HG03575 (cell line): ENCODE measurements around the gene ANKS3.
"Not testable (repeated sequence)": the region's sequence is repeated elsewhere in the genome, so short reads cannot be mapped to it uniquely, and the experiment has no call there.

Experiments used
- ATAC-seq: cut with Tn5 transposase; IDR thresholded peaks from one replicate; pipeline ENCODE4 v1.9.1; 2021; ENCODE audit not compliant: unreplicated experiment, insufficient number of reproducible peaks, low FRiP score; ENCODE audit errors: extremely low read depth

Gene ANKS3

DNA sequence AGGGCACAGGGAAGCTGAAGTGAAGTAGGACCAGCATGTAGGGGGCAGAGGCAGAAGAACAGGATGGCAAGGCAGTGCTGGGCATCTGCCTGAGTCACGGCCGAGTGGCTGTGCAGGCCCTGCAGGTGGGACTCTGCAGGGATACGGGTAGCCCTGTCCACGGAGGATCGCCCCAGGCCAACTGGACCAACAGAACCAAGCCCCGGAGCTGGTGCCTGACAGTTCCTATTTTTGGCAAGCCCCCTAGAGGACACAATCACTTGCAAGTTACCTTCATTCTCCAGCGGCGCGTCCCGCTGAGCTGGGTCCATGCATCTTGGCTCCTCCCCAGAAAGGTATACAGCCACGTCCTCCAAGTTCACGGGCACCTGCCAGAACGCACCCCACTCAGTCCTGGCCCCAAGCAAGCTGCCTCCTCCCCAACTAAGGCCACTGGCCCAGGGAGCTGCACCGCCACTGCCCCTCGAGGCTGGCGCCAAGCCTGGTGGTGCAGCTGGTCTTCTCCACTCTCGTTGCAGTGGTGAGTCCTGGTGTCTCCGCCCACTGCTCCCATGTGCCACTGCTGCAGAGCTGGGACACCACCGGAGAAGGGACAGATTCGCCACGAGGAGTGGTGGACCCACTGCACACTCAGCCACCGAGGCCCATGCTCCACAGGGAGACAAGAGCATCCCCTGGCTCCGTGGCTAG lies 26.3 kb upstream of the ANKS3 start:
- ATAC-seq, result no peak

DNA sequence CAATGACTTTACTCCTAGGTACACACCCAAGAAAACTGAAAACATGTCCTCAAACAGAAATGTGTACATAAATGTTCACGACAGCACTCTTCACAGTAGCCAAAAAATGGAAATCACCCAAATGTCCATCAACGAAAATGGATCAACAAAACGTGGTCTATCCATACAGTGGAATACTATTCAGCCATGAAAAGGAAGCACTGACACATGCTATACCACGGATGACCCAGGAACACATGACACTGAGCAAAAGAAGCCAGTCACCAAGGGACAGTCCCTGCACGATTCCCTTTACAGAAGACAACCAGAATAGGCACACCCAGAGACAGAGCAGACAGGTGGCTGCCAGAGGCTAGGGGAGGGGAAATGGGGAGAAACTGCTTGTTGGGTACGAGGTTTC lies 21.6 kb upstream of the ANKS3 start:
- no peak for ATAC-seq

DNA sequence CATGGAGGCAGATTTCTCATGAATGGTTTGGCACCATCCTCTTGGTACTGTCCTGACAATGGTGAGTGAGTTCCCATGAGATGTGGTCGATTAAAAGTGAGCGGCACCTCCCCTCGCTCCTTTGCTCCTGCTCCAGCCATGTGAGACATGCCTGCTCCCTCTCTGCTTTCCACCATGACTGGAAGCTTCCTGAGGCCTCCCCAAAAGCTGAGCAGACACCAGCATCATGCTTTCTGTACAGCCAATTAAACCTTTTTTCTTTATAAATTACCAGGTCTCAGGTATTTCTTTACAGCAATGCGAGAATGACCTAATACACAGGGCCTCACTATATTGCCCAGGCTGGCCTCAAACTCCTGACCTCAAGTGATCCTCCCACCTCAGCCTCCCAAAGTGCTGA lies 20.8 kb upstream of the ANKS3 start:
- no peak for ATAC-seq

DNA sequence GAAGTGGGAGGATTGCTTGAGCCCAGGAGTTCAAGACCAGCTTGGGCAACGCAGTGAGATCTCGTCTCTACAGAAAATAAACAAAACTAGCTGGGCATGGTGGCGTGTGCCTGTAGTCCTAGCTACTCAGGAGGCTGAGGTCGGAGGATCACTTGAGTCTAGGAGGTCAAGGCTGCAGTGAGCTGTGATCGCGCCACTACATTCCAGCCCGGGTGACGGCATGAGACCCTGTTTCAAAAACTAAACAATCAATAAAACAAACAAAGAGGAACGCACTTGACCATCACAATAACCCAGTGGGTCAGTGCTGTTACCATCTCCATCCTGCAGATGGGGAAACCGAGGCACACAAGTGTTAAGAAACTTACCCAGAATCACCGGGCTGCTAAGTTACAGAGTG lies 19.2 kb upstream of the ANKS3 start:
- ATAC-seq, result no peak

DNA sequence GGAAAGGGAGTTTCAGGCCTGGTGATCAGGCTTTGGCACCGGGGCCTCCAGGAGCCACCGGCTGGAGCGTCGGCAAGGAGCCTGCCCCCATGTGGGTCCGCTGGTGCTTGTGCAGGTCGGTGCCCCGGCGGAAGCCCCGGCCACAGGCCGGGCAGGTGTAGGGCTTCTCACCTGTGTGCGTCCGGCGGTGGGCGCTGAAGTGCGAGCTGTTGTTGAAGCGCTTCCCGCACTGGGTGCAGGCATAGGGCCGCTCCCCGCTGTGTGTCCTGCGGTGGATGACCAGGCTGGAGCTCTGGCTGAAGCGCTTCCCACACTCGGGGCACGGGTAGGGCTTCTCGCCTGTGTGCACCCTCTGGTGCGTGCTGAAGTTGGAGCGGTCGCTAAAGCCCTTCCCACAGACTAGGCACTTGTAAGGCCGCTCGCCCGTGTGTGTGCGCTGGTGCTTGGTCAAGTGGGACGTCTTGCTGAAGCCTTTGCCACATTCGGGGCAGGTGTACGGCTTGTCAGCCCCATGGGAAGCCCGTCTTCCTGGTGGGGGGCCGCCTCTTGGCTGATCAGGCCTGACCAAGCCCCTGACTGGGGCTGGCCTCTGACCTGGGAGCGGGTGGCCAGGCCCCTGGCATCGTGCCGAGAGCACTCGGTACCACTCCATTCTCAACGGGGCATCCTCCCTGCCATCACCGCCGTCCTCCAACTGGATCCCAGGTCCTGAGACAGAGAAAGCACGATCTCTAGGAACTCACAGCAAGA lies 18.5 kb upstream of the ANKS3 start:
- ATAC-seq, result no peak

DNA sequence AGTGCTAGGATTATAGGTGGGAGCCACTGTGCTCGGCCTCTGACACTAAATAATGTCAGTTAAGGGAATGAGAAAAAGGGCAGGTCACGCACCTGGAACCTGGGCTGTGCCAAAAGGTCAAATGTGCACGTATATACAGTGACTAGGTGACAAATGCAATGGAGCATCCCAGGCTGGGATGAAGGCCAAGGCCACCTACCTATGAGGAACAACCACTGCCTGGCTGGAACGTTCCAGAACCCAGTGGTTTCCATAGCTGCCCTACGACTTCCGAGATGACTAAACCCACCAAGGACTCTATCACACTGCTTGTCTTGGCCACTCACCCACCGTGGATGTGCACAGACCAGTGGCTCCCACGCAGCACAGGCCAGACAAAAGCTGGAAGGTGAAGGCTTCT lies 16.8 kb upstream of the ANKS3 start:
- no peak for ATAC-seq

DNA sequence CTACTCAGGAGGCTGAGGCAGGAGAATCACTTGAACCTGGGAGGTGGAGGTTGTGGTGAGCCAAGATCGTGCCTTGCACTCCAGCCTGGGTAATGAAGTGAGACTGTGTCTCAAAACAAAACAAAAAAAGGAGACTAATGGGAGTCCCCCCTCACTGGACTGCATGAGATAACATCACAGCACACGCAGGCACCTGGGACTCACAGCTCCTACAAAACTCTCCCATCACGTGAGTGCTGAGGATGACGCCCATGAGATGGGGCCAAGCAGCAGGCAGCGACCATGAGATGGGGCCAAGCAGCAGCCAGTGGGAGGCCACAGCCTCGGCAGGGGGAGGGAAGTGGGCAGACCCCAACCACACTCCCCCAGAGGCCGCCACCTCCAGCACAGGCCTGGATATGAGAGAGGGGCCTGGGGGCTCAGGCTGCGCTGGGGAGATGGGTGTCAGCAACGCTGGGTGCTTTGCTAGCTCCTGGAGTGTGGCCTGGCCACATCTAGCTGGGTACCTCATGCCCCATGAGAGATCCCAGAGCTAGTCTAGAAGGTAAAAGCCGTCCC lies 15.7 kb upstream of the ANKS3 start:
- no peak for ATAC-seq

DNA sequence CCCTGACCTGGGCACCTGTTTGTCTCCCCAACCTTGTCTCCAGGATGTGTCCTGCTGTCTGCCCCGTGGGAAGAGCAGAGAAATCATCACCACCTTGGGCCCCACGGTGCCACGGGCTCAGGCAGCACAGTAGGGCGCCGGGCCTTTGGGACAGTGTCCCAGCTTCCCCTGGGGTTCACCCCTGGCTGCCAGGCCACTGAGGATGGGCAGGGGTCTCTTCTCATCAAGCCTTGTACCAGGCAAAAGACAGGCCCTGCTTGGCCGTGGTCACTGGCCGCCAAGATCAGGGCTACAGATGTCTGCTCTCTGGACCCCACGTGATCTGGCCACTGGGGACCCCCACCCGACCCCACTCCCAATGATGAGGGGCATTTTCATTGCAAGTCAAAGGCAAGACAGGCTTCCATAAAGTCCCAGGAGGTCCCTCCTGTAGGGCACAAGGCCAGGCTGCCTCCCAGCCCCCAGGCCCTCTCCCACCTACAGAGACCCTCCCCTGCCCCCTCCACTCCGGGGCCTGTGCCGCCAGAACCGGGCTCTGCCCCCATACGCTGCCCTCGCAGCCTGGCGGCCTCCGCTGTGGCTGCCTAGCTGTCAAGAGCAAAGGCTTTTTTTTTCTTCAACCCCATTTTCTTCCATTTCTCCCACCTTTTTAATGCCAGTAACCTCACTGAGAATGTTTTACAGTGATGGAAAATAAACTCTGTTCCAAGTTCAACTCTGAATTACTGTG lies 14.8 kb upstream of the ANKS3 start:
- ATAC-seq, result no peak

DNA sequence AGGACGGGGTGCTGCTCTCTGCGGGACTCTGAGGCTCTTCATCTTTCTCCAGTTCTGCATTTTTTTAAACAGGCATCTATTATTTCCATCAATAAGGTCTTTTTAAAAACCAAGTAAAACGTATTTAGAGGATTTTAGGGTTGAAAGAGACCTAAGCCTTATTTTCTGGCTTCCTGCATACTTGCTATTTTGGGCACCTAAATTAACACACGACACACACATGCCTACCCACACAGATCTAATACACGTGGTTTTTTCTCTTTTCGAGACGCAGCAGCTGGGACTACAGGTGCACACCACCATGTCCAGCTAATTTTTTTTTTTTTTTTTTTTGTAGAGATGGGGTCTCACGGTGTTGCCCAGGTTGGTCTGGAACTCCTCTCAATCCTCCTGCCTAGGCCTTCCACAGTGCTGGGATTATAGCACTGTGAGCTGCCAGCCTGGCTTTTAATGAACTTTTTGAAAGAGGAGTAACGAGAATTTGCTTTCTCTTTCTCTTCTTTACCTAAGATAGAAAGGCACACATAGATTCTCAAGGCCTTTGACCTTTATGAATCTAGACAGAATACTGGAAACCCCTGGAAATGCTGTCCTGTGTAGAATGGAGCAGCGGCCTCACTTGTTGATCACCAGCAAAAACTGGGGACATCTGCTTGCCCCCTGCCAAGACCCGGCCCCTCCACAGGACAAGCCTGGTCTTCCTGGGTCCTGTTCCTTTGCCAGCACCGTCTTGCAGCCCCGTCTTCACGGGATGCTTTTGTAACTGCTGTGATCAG lies 14.0 kb upstream of the ANKS3 start:
- no peak for ATAC-seq

DNA sequence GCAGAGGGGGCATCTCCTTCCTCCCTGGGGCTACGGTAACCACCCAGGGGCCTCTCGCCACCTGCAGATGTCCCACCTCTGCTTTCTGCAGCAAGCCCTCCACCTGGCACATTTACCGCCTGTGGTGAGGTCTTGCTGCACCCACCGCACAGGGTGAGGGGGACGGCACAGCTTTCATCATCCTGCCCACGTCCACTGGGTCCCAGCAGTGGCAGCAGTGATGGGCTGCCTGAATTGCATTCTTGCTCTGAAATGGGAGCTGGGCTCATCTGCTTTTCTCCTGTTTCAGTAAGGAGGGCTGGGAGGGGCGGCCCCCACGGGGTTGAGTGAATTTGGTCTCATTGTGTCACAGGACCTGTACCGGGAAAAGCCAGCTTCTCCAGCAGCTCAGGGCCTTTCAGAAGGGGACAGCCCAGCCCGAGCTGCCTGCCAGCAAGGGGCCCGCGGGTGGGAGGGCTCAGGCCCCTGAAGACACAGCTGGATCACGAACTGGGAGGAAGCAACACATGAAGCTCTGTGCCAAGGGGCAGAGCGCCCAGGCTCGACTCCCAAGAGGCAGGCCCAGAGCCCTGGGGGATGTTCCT lies 13.0 kb upstream of the ANKS3 start:
- no peak for ATAC-seq

DNA sequence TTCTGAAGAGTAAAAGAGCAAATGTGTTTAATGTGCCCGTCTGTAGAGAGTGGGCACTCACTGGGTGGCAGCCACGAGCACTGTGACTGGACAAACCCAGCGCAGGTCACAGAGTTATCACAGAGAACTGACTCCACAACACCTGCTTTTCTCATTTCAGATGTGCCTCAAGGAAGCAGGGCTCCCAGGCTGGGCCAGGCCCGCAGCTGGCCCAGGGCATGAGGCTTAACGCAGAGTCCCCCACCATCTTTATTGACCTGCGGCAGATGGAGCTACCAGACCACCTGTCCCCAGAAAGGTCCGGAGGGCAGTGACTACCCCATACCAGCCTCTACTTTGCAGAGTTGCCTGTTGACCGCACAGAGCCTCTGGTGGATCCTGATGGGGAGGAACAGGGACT lies 12.1 kb upstream of the ANKS3 start:
- ATAC-seq, result no peak

DNA sequence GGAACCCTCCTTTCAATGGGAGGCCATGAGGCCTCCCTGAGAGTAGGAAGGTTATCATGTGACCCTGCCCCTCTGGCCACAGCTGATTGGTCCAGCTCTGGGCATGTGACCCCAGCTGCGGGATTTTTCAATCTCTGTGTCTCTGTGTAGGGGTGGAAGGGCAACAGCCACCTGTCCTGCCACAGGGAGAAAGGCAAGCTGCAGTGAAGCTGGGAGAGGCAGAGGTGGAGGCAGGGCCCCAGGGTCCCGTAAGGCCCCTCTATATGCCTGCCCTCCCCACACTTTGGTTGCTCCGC lies 11.2 kb upstream of the ANKS3 start:
- no peak for ATAC-seq

DNA sequence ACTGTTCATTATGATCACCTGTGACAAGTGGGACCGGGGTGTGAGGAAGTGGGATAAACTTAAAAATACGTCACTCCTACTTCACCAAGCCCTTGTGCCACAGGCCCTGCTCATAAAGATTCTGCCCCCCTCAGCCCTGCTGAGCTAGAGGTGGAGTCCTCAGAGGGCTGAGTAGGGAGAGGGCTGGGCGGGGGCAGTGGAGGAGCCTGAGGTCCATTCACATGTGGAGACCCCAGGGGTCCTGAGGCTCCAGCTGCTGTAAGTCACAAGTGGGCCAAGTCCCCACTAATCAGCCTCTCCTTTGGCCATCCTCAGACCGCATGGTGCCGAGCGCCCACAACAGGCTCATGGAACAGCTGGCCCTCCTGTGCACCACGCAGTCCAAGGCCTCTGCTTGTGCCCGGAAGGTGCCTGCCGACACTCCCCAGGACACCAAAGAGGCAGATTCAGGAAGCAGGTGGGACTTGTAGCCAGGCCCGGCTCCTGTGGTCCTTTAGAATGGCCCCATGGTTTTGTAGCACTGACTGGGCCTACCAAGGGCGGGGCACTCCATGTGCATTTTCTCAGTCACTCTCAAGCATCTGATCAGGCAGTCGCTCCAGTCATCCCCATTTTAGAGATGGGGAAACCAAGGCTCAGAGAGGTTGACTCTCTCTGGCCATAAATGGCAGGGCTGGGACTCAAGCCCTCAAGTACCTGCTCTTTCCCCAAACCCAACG lies 10.6 kb upstream of the ANKS3 start:
- ATAC-seq, result no peak

DNA sequence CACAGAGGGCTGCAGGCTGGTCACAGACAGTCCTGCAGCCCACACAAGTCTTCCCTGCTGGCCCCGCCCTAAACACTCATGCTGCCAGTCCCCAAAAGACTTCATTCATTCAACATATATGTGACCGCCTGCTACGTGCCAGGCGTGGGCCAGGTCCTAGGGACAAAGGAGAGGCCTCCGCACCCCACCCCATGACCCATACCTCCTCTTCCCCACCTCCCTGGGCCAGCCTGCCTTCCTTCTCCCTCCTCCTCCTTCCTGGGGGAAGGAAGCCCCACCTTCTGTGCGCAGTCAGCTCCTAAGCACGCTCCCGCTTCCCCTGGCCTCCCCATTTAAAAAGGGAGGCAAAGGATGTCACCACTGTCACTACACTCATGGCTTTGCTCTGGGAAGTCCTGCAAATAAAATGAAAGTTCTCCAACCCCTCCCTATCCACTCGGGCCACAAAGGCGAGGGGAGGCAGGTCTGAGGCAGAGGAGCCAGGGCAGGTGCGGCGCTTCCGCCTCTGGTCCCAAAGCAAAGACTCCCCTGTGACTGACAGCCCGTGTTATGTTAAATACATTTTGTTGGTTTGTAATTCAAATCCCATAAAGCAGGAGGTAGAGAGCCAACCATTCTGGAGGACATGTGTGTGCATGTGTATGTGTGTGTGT lies 9.3 kb upstream of the ANKS3 start:
- ATAC-seq, result no peak

DNA sequence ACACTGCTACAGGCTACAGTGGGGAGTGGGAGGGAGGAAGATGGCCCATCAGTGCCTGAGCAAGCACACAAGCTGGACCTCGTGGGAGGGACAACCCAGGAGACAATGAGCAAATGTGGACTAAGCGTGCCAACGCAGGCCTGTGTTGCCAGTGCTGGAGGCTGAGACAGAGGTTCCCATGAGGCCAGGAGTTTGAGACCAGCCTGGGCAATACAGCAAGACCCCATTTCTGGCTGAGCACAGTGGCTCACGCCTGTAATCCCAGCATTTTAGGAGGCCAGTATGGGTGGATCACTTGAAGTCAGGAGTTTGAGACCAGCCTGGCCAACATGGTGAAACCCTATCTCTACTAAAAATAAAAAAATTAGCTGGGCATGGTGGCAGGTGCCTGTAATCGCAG lies 4.3 kb upstream of the ANKS3 start:
- not testable (repeated sequence) for ATAC-seq

DNA sequence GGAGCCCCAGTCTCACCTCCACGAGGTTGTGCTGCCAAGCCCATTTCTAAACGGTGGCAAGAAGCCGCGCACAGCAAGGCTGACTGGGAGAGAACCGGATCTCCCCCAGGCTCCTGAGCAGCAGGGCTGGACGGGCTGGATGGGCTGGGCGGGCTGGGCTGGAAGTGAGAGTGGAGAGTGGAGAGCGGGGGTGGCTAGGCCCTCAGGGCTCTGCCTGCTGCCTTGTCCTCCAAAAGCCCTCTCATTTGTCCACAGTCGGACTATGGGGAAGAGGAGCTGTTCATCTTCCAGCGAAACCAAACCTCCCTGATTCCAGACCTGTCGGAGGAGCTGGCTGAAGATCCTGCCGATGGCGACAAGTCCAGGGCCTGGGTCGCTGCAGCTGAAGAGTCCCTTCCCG lies 3.5 kb upstream of the ANKS3 start:
- no peak for ATAC-seq

DNA sequence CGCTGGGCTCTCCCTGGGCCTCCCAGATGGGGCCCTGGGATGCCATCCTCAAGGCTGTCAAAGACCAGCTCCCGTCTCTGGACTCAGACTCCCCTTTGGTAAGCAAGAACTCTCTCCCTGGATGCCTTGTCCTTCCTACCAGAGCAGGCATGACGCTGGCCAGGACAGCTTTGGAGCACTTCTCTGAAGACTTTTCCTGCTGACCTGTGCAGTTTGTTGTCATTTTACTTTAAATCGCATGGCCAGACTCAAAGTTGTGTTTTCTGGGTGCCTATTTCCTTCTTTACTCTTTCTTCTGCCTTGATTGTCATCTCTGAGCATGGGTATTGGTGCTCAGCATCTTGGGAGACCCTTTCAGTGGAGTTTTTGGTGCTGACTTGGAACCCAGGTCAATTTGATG lies 2.5 kb upstream of the ANKS3 start:
- no peak for ATAC-seq
